ENCODE results near the gene LIN54.

The LIN54 gene

GRCh38 chr4:82913305-82913704 lies 97.3 kb downstream of the LIN54 start:
- H3K4me3 ChIP-seq (ENCODE audit: low read length) = no peak overlapping the region
- no peak for DNase-seq (ENCODE audit: low read depth)
- TF ChIP-seq, protein P1, sequence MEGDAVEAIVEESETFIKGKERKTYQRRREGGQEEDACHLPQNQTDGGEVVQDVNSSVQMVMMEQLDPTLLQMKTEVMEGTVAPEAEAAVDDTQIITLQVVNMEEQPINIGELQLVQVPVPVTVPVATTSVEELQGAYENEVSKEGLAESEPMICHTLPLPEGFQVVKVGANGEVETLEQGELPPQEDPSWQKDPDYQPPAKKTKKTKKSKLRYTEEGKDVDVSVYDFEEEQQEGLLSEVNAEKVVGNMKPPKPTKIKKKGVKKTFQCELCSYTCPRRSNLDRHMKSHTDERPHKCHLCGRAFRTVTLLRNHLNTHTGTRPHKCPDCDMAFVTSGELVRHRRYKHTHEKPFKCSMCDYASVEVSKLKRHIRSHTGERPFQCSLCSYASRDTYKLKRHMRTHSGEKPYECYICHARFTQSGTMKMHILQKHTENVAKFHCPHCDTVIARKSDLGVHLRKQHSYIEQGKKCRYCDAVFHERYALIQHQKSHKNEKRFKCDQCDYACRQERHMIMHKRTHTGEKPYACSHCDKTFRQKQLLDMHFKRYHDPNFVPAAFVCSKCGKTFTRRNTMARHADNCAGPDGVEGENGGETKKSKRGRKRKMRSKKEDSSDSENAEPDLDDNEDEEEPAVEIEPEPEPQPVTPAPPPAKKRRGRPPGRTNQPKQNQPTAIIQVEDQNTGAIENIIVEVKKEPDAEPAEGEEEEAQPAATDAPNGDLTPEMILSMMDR (conservative IDR thresholded peaks at IDR 0.05; ENCODE audit: low read depth, low read length) = no peak

- TF ChIP-seq, protein P1 (conservative IDR thresholded peaks at IDR 0.05; ENCODE audit: low read depth, low read length) = no peak
Observed at GRCh38 chr4:82909326-82909725, 101.3 kb downstream of the LIN54 start.

GRCh38 chr4:82906469-82906868 lies 104.2 kb downstream of the LIN54 start:
- H3K4me3 ChIP-seq (ENCODE audit: low read length) = no peak overlapping the region
- TF ChIP-seq, protein P1 (conservative IDR thresholded peaks at IDR 0.05; ENCODE audit: low read depth, low read length) = no peak
- DNase-seq (ENCODE audit: low read depth) = no peak

More at GRCh38 chr4:82909326-82909725, 101.3 kb downstream of the LIN54 start:
- no peak overlapping the region for H3K4me3 ChIP-seq (ENCODE audit: low read length)
- DNase-seq (ENCODE audit: low read depth) = no peak

DNA sequence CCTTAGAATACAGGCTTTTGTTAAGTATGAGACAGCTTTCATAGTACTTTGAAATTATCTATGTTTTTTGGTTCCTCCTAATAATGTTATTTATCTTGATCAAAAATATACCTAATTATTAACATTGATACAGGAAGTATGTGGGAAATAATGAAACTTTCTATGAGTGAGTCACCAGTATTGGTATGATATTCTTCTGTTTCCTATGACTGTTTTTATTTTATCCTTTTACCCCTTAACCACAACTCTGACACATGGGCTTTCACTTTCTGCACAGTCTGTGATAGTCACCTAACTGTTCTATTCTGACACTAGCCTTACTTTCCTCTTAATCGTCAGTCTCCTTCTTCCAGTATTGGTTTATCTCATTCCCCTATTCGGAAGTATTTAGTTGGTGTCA lies 105.4 kb downstream of the LIN54 start:
- no peak overlapping the region for H3K4me3 ChIP-seq (ENCODE audit: low read length)
- TF ChIP-seq, protein P1 (conservative IDR thresholded peaks at IDR 0.05; ENCODE audit: low read depth, low read length) = no peak
- no peak for DNase-seq (ENCODE audit: low read depth)

DNA sequence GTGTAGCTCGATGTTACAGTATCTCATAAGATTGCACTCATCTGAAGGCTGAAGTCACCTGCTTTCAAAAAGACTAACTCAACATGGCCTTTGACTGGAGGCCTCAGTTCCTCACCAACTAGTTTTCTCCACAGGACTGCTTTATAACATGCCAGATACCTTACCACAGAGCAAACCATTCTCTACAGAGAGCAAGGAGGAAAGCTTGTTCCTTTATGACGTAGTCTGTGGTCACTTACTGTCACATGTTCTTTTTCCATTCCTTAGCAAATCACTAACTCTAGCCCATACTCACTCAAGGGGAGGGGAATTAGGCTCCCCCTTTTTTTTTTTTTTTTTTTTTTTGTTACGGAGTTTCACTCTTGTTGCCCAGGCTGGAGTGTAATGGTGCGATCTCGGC lies 106.9 kb downstream of the LIN54 start:
- H3K4me3 ChIP-seq (ENCODE audit: low read length) = no peak overlapping the region
- no peak for DNase-seq (ENCODE audit: low read depth)
- TF ChIP-seq, protein P1 (conservative IDR thresholded peaks at IDR 0.05; ENCODE audit: low read depth, low read length) = no peak

- TF ChIP-seq, protein P1 (conservative IDR thresholded peaks at IDR 0.05; ENCODE audit: low read depth, low read length) = no peak
- DNase-seq (ENCODE audit: low read depth) = no peak
- H3K4me3 ChIP-seq (ENCODE audit: low read length) = peak overlapping the region; percentile 96
Observed at GRCh38 chr4:82901183-82901718, 109.4 kb downstream of the LIN54 start.

DNA sequence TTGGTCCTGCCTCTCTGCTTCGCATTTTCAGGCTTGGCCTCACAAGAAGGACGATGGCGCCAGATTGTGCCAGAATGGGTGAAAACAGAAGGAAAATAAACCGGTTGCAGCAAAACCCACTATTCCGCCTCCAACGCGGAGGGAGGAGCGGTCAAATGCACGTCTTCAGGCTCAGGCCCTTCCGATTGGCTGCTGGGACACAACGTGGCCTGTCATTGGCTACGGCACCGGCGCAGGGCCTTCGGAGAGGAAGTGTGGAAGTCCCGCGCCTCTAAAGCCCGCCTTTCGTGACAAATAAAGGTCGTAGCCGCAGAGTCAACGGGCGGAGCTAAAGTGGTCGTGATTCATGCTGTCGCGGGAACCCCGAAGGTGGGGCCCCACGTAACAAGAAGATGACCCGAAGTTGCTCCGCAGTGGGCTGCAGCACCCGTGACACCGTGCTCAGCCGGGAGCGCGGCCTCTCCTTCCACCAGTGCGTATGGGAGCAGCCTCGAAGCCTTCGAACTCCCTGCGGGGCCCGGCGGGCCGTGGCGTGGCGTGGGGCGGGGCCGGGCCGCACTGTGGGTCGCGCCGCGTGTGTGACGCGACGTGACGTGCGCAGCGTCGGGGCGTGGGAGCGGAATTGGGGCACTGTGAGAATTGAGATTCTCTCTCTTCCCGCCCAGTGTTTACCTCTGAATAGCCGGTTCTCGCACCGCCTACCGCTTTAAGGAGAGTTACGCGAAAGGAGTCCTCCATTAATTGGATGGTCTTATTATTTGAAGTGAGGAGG lies 110.0 kb downstream of the LIN54 start, which contains the start of gene THAP9:
Gene THAP9, plus strand, starts transcription at position 325 of the 772 bp plus-strand sequence. Its CDS starts 68 bp downstream, at position 393.
- TF ChIP-seq, protein P1 (conservative IDR thresholded peaks at IDR 0.05; ENCODE audit: low read depth, low read length) = no peak
- DNase-seq (ENCODE audit: low read depth) = peak; percentile 98
- peak within 1 kb of the TSS; percentile 96 for H3K4me3 ChIP-seq (ENCODE audit: low read length)

All from retinal pigment epithelial cell (primary cell).